ENCODE data around the gene ZBP1.

The ZBP1 gene

GRCh38 chr20:57627339-57627738 lies 7.1 kb upstream of the ZBP1 start:
- Histone ChIP-seq H3K4me2 (ENCODE audit: low read length) (no peak overlapping the region), H3K9me3 (ENCODE audit: insufficient read depth, low read length) (peaks cover 9% of the 10 kb centered on the region), H4K20me1 (ENCODE audit: insufficient read depth, low read length) (no peaks in the 10 kb centered on the region), H3K36me3 (replicated peaks; ENCODE audit: low read depth, low read length) (no peaks in the 10 kb centered on the region), H3K27me3 (ENCODE audit: low read depth, low read length) (peaks cover 60% of the 10 kb centered on the region), H3K4me1 (ENCODE audit: low read length) (peaks cover 15% of the 10 kb centered on the region), H3K27ac (ENCODE audit: low read length) (no peak overlapping the region), H2AFZ (ENCODE audit: low read depth, low read length) (0 out of 2 replicates have a peak overlapping the region, but pooled peaks have one; percentile 71), H3K79me2 (ENCODE audit: low read length) (no peaks in the 10 kb centered on the region), H3K4me3 (ENCODE audit: low read length) (no peak overlapping the region), H3K9ac (ENCODE audit: low read length) (no peak overlapping the region)
- TF ChIP-seq CTCF (IDR thresholded peaks at IDR 0.05; ENCODE audit: low read depth, low read length) (no peak), EZH2phosphoT487 (IDR thresholded peaks at IDR 0.05; ENCODE audit: low read depth) (no peak)

GRCh38 chr20:57625978-57626377 lies 5.8 kb upstream of the ZBP1 start:
- H3K4me1 ChIP-seq (ENCODE audit: low read length), result peaks cover 28% of the 10 kb centered on the region
- TF ChIP-seq EZH2phosphoT487 (IDR thresholded peaks at IDR 0.05; ENCODE audit: low read depth) (no peak), CTCF (IDR thresholded peaks at IDR 0.05; ENCODE audit: low read depth, low read length) (no peak)

GRCh38 chr20:57625181-57625958 lies 5.1 kb upstream of the ZBP1 start:
- no peaks in the 10 kb centered on the region for H3K79me2 ChIP-seq (ENCODE audit: low read length)
- no peaks in the 10 kb centered on the region for H3K36me3 ChIP-seq (replicated peaks; ENCODE audit: low read depth, low read length)
- H4K20me1 ChIP-seq (ENCODE audit: insufficient read depth, low read length), result no peaks in the 10 kb centered on the region
- H3K4me3 ChIP-seq (ENCODE audit: low read length), result no peak overlapping the region
- H3K9me3 ChIP-seq (ENCODE audit: insufficient read depth, low read length), result peaks cover 9% of the 10 kb centered on the region
- peaks cover 51% of the 10 kb centered on the region for H3K27me3 ChIP-seq (ENCODE audit: low read depth, low read length)
- H3K4me2 ChIP-seq (ENCODE audit: low read length), result no peak overlapping the region
- TF ChIP-seq CTCF (IDR thresholded peaks at IDR 0.05; ENCODE audit: low read depth, low read length), result no peak
- no peak for TF ChIP-seq EZH2phosphoT487 (IDR thresholded peaks at IDR 0.05; ENCODE audit: low read depth)
- H3K4me1 ChIP-seq (ENCODE audit: low read length), result peaks cover 34% of the 10 kb centered on the region
- H3K9ac ChIP-seq (ENCODE audit: low read length), result no peak overlapping the region
- H3K27ac ChIP-seq (ENCODE audit: low read length), result no peak overlapping the region
- no peak overlapping the region for H2AFZ ChIP-seq (ENCODE audit: low read depth, low read length)

More at GRCh38 chr20:57625978-57626377, 5.8 kb upstream of the ZBP1 start:
- H4K20me1 ChIP-seq (ENCODE audit: insufficient read depth, low read length), result no peaks in the 10 kb centered on the region
- no peak overlapping the region for H2AFZ ChIP-seq (ENCODE audit: low read depth, low read length)
- no peak overlapping the region for H3K9ac ChIP-seq (ENCODE audit: low read length)
- peaks cover 57% of the 10 kb centered on the region for H3K27me3 ChIP-seq (ENCODE audit: low read depth, low read length)
- no peaks in the 10 kb centered on the region for H3K79me2 ChIP-seq (ENCODE audit: low read length)
- H3K9me3 ChIP-seq (ENCODE audit: insufficient read depth, low read length), result peaks cover 9% of the 10 kb centered on the region
- no peak overlapping the region for H3K4me2 ChIP-seq (ENCODE audit: low read length)
- H3K27ac ChIP-seq (ENCODE audit: low read length), result no peak overlapping the region
- H3K36me3 ChIP-seq (replicated peaks; ENCODE audit: low read depth, low read length), result no peaks in the 10 kb centered on the region
- H3K4me3 ChIP-seq (ENCODE audit: low read length), result no peak overlapping the region

GRCh38 chr20:57624124-57624523 lies 3.9 kb upstream of the ZBP1 start:
- H3K9me3 ChIP-seq (ENCODE audit: insufficient read depth, low read length), result peaks cover 9% of the 10 kb centered on the region
- no peaks in the 10 kb centered on the region for H4K20me1 ChIP-seq (ENCODE audit: insufficient read depth, low read length)
- no peaks in the 10 kb centered on the region for H3K36me3 ChIP-seq (replicated peaks; ENCODE audit: low read depth, low read length)
- H3K9ac ChIP-seq (ENCODE audit: low read length), result no peak overlapping the region
- H3K4me3 ChIP-seq (ENCODE audit: low read length), result no peak overlapping the region
- peaks cover 45% of the 10 kb centered on the region for H3K4me1 ChIP-seq (ENCODE audit: low read length)
- TF ChIP-seq CTCF (IDR thresholded peaks at IDR 0.05; ENCODE audit: low read depth, low read length), result no peak
- TF ChIP-seq EZH2phosphoT487 (IDR thresholded peaks at IDR 0.05; ENCODE audit: low read depth), result no peak
- H3K27ac ChIP-seq (ENCODE audit: low read length), result no peak overlapping the region
- H2AFZ ChIP-seq (ENCODE audit: low read depth, low read length), result no peak overlapping the region
- no peak overlapping the region for H3K4me2 ChIP-seq (ENCODE audit: low read length)
- H3K79me2 ChIP-seq (ENCODE audit: low read length), result no peaks in the 10 kb centered on the region
- peaks cover 43% of the 10 kb centered on the region for H3K27me3 ChIP-seq (ENCODE audit: low read depth, low read length)
